Astrocyte (in vitro differentiated cells and primary cell): Measurements from ENCODE around the gene PCSK7. TPM values are rescaled to one million over a fixed set of nuclear protein-coding genes. Genes with fewer than 3 reads are reported as not detected.
A peak's percentile ranks its signal among the peaks of the same experiment; 100 is the strongest.

Experiments used
- DNase-seq: peaks from one replicate; pipeline ENCODE4 v3.0.0-alpha.2; 2010; ENCODE audit warnings: low read depth
- FAIRE-seq: peaks from 2 replicates; lab custom pipeline; 2011; peaks lifted over from hg19 to GRCh38; lab: Jason Lieb, UNC
- H2AFZ ChIP-seq: 2 replicates; pipeline ENCODE4 v1.6.0; 2012; ENCODE audit warnings: low read depth, low read length, inconsistent platforms
- H3K27ac ChIP-seq: 2 replicates; pipeline ENCODE4 v1.5.1; 2011; ENCODE audit warnings: low read depth, low read length, inconsistent platforms
- H3K27me3 ChIP-seq: 2 replicates; pipeline ENCODE4 v1.6.0; 2011; ENCODE audit warnings: low read length, inconsistent platforms; ENCODE audit not compliant: insufficient read depth
- H3K36me3 ChIP-seq: 2 replicates; pipeline ENCODE4 v1.5.1; 2011; ENCODE audit warnings: low read length, inconsistent platforms; ENCODE audit not compliant: insufficient read depth
- H3K4me1 ChIP-seq: 2 replicates; pipeline ENCODE4 v1.5.1; 2011; ENCODE audit warnings: low read length, inconsistent platforms; ENCODE audit not compliant: insufficient read depth
- H3K4me2 ChIP-seq: 2 replicates; pipeline ENCODE4 v1.6.0; 2012; ENCODE audit warnings: low read length, inconsistent platforms
- H3K4me3 ChIP-seq: 2 replicates; pipeline ENCODE4 v1.5.1; 2011; ENCODE audit warnings: low read depth, mild to moderate bottlenecking, low read length, inconsistent platforms; ENCODE audit not compliant: insufficient read depth
- H3K79me2 ChIP-seq: 2 replicates; pipeline ENCODE4 v1.6.0; 2012; ENCODE audit warnings: mild to moderate bottlenecking, low read length, inconsistent platforms; ENCODE audit not compliant: insufficient read depth
- H3K9ac ChIP-seq: 2 replicates; pipeline ENCODE4 v1.6.0; 2012; ENCODE audit warnings: mild to moderate bottlenecking, low read length, inconsistent platforms
- H3K9me3 ChIP-seq: 2 replicates; pipeline ENCODE4 v1.5.1; 2012; ENCODE audit warnings: low read depth, mild to moderate bottlenecking, low read length, inconsistent platforms; ENCODE audit not compliant: insufficient read depth
- H4K20me1 ChIP-seq: 2 replicates; pipeline ENCODE4 v1.6.0; 2012; ENCODE audit warnings: low read length, inconsistent platforms; ENCODE audit not compliant: insufficient read depth
- H3K27ac Mint-ChIP-seq: one replicate; pipeline ENCODE4 v1.8.0; 2021; ENCODE audit warnings: mild to moderate bottlenecking, mixed read lengths; ENCODE audit not compliant: unreplicated experiment
- H3K27me3 Mint-ChIP-seq: one replicate; pipeline ENCODE4 v1.8.0; 2021; ENCODE audit warnings: low read depth, mixed read lengths; ENCODE audit not compliant: unreplicated experiment
- H3K36me3 Mint-ChIP-seq: one replicate; pipeline ENCODE4 v1.8.0; 2021; ENCODE audit warnings: low read depth, mixed read lengths; ENCODE audit not compliant: unreplicated experiment
- H3K4me1 Mint-ChIP-seq: one replicate; pipeline ENCODE4 v1.8.0; 2021; ENCODE audit warnings: low read depth, mixed read lengths; ENCODE audit not compliant: unreplicated experiment
- H3K4me3 Mint-ChIP-seq: one replicate; pipeline ENCODE4 v1.8.0; 2021; ENCODE audit warnings: mild to moderate bottlenecking, moderate library complexity, mixed read lengths; ENCODE audit not compliant: unreplicated experiment
- H3K9me3 Mint-ChIP-seq: one replicate; pipeline ENCODE4 v1.8.0; 2021; ENCODE audit warnings: mild to moderate bottlenecking, mixed read lengths; ENCODE audit not compliant: unreplicated experiment
- CTCF ChIP-seq: IDR thresholded peaks from 2 replicates; pipeline ENCODE4 v1.5.1; 2011; ENCODE audit warnings: low read depth, mild to moderate bottlenecking, inconsistent platforms, low read length, moderate library complexity; ENCODE audit not compliant: insufficient read depth
- EZH2 ChIP-seq: IDR thresholded peaks from 2 replicates; pipeline ENCODE4 v1.6.1; 2012; ENCODE audit warnings: mild to moderate bottlenecking, low read length, inconsistent platforms; ENCODE audit not compliant: insufficient read depth
- total RNA-seq: library from RNA; stranded (reverse); gene quantifications from 2 replicates; pipeline ENCODE4 v1.2.1, GENCODE V29; 2021

PCSK7 gene
- total RNA-seq, 1 donor from 2014 or later: 43.6 TPM

GRCh38 chr11:117217141-117218084 lies 14.5 kb downstream of the PCSK7 start:
- H3K79me2 ChIP-seq: no peaks in the 10 kb centered on the region
- H4K20me1 ChIP-seq: no peaks in the 10 kb centered on the region
- H3K9me3 Mint-ChIP-seq: peaks cover 1% of the 10 kb centered on the region
- H3K27ac ChIP-seq: peak overlapping the region; percentile 39
- H3K9ac ChIP-seq: peak overlapping the region; percentile 43
- peaks cover 49% of the 10 kb centered on the region for H3K36me3 ChIP-seq
- peak overlapping the region; percentile 45 for H3K4me3 Mint-ChIP-seq
- no peaks in the 10 kb centered on the region for H3K9me3 ChIP-seq
- peak overlapping the region; percentile 45 for H3K4me2 ChIP-seq
- H3K27me3 ChIP-seq: no peaks in the 10 kb centered on the region
- no peaks in the 10 kb centered on the region for H3K27me3 Mint-ChIP-seq
- DNase-seq (peak; percentile 95), FAIRE-seq (no peak)
- no peak overlapping the region for H2AFZ ChIP-seq
- H3K4me3 ChIP-seq: peak overlapping the region; percentile 3
- peaks cover 21% of the 10 kb centered on the region for H3K4me1 Mint-ChIP-seq
- TF ChIP-seq EZH2 (no peak), CTCF (no peak)
- peaks cover 32% of the 10 kb centered on the region for H3K4me1 ChIP-seq
- H3K36me3 Mint-ChIP-seq: peaks cover 31% of the 10 kb centered on the region
- peak overlapping the region; percentile 58 for H3K27ac Mint-ChIP-seq

DNA sequence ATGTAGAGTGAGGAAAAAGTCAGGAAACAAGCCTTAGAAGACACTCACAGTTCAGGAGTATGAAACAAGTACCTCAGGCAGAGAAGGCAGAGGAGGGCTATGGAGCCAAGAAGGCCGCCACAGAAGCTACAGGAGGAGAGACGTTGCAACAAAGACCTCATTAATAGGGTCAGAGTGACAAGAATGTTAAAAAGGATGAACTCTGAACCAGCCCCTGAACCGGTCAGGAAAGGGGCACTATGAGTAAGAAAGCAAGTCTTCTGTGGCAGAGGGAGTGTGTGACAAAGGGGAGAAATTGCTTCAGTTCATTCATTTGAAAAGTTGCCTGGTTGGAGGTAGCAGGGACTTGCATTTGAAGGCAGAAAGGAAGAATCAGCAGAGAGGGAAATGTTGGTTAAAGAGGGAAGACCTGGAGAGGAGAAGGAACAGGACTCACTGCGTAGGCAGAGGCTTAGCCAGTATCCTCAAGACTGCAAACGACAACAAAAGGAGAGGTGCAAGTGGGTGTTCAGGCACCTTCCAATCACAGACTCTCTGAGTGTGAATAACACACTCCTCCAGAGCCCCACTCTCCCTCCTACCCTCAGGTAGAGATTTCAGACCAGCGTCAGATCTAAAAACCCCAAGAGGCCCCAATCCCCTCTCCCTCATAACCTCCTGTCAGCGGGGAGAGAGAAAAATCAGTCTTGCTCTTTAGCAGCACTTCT lies 17.3 kb downstream of the PCSK7 start:
- H3K9me3 Mint-ChIP-seq: no peaks in the 10 kb centered on the region
- TF ChIP-seq EZH2: no peak
- no peak for TF ChIP-seq CTCF
- H3K36me3 Mint-ChIP-seq: peaks cover 28% of the 10 kb centered on the region
- Histone ChIP-seq H3K9me3 (no peaks in the 10 kb centered on the region), H3K79me2 (no peaks in the 10 kb centered on the region), H3K27me3 (no peaks in the 10 kb centered on the region), H2AFZ (no peak overlapping the region), H3K4me2 (no peak overlapping the region), H3K9ac (no peak overlapping the region), H3K4me3 (no peak overlapping the region), H3K27ac (no peak overlapping the region), H4K20me1 (no peaks in the 10 kb centered on the region), H3K36me3 (peaks cover 43% of the 10 kb centered on the region), H3K4me1 (peaks cover 25% of the 10 kb centered on the region)
- H3K4me3 Mint-ChIP-seq: peak overlapping the region; percentile 20
- peaks cover 19% of the 10 kb centered on the region for H3K4me1 Mint-ChIP-seq
- no peaks in the 10 kb centered on the region for H3K27me3 Mint-ChIP-seq
- no peak overlapping the region for H3K27ac Mint-ChIP-seq
- DNase-seq: no peak
- no peak for FAIRE-seq
